ENCODE data around the gene CDON.
"Not testable (repeated sequence)": the region's sequence is repeated elsewhere in the genome, so short reads cannot be mapped to it uniquely, and the experiment has no call there.

CDON gene

DNA sequence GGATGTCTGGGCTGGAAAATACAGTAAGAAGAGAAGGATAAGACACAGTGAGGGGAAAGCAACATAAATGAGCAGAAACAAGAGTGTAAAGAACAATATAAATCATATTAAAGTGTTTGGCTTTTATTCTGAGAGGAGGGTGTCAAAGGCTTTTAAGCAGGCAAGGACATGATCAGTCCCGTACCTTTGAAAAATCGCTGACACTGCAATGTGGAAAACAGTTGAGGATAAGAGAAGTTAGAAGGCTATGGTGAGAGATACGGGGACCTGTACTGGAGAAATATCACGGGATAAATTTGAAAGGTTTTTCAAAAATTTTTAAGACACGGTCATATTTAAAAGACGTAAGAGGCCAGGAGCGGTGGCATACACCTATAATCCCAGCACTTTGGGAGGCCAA lies 30.3 kb downstream of the CDON start:
- H3K4me3 ChIP-seq (ENCODE audit: control insufficient read depth, low read depth, low read length), result no peak overlapping the region
- TF ChIP-seq, protein P1, sequence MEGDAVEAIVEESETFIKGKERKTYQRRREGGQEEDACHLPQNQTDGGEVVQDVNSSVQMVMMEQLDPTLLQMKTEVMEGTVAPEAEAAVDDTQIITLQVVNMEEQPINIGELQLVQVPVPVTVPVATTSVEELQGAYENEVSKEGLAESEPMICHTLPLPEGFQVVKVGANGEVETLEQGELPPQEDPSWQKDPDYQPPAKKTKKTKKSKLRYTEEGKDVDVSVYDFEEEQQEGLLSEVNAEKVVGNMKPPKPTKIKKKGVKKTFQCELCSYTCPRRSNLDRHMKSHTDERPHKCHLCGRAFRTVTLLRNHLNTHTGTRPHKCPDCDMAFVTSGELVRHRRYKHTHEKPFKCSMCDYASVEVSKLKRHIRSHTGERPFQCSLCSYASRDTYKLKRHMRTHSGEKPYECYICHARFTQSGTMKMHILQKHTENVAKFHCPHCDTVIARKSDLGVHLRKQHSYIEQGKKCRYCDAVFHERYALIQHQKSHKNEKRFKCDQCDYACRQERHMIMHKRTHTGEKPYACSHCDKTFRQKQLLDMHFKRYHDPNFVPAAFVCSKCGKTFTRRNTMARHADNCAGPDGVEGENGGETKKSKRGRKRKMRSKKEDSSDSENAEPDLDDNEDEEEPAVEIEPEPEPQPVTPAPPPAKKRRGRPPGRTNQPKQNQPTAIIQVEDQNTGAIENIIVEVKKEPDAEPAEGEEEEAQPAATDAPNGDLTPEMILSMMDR (conservative IDR thresholded peaks at IDR 0.05; ENCODE audit: control insufficient read depth, insufficient read depth, low read depth, low read length), result no peak
- DNase-seq (ENCODE audit: low read depth), result no peak

DNA sequence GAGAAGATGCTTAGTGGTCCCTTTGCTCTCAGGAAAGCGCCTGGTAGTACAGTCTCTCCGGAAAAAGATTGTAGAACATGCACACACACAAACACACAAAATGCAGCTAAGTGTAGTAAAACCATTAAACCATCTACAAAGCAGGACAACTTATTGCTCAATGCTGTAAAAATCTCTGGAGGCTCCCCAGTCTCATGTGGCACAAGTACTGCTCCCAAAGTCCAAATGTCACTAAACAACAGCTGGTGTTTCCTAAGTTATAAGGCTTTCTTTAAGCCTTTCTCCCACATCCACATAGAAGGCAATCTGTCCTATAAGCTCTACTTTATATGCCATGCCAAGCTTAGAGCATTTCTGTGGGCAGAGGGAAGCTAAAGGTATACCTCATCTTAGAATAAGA lies 32.9 kb downstream of the CDON start:
- no peak for DNase-seq (ENCODE audit: low read depth)
- TF ChIP-seq, protein P1 (conservative IDR thresholded peaks at IDR 0.05; ENCODE audit: control insufficient read depth, insufficient read depth, low read depth, low read length), result no peak
- no peak overlapping the region for H3K4me3 ChIP-seq (ENCODE audit: control insufficient read depth, low read depth, low read length)

DNA sequence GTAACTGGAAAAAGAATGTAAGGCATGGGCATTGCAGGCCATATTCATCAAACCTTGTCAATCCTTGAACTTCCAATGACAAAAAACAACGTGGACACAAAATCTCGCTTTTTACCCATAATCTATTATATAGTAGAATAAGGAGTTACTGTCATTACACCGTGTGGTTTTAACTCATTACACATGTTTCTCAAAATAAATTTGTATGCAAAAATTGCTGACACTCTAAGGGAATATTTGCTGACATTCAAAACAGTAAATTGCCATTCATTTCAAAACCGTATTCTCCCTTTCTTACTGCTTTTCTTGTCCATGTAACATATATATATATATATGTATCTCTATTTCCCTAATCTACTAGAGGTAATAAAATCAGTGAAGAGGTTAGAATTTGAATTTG lies 33.4 kb downstream of the CDON start:
- TF ChIP-seq, protein P1 (conservative IDR thresholded peaks at IDR 0.05; ENCODE audit: control insufficient read depth, insufficient read depth, low read depth, low read length), result no peak
- DNase-seq (ENCODE audit: low read depth), result no peak
- H3K4me3 ChIP-seq (ENCODE audit: control insufficient read depth, low read depth, low read length), result no peak overlapping the region

- H3K4me3 ChIP-seq (ENCODE audit: control insufficient read depth, low read depth, low read length); DNase-seq (ENCODE audit: low read depth): not testable (repeated sequence)
Measured at GRCh38 chr11:126028534-126028933, 34.1 kb downstream of the CDON start.

- TF ChIP-seq, protein P1 (conservative IDR thresholded peaks at IDR 0.05; ENCODE audit: control insufficient read depth, insufficient read depth, low read depth, low read length), result no peak
- no peak overlapping the region for H3K4me3 ChIP-seq (ENCODE audit: control insufficient read depth, low read depth, low read length)
- no peak for DNase-seq (ENCODE audit: low read depth)
Measured at GRCh38 chr11:126026579-126026978, 36.1 kb downstream of the CDON start.

DNA sequence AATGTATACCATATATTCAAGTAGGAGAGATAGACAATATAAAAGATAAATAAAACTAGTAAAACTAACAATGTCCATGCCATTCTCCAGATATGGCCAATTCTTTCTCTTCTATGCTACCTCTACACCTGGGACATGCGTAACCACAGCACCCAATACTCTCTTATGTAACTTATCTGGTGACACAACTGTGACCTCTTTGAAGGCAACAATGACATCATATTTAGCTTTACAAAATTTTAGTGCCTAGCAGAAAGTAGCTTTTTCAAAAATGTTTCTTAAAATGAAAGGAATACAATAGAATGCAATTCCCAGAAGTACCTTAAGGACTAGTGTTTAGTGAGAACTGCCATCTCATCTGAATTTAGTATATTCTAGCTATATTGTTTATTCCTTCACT lies 36.8 kb downstream of the CDON start:
- H3K4me3 ChIP-seq (ENCODE audit: control insufficient read depth, low read depth, low read length), result no peak overlapping the region
- TF ChIP-seq, protein P1 (conservative IDR thresholded peaks at IDR 0.05; ENCODE audit: control insufficient read depth, insufficient read depth, low read depth, low read length), result no peak

GRCh38 chr11:126024123-126024522 lies 38.5 kb downstream of the CDON start:
- peak; percentile 51 for DNase-seq (ENCODE audit: low read depth)
- TF ChIP-seq, protein P1 (conservative IDR thresholded peaks at IDR 0.05; ENCODE audit: control insufficient read depth, insufficient read depth, low read depth, low read length), result no peak
- no peak overlapping the region for H3K4me3 ChIP-seq (ENCODE audit: control insufficient read depth, low read depth, low read length)

More for the DNA sequence above, 36.8 kb downstream of the CDON start:
- no peak for DNase-seq (ENCODE audit: low read depth)

All from fibroblast of mammary gland (primary cell).